ENCODE results near the gene LARP1.

GRCh38 chr5:154749491-154749890, 5.7 kb upstream of the LARP1 start:
- TF ChIP-seq CTCF (conservative IDR thresholded peaks at IDR 0.05) (no peak), ZFX (IDR thresholded peaks at IDR 0.05) (no peak)
